HepG2 (cell line): ENCODE measurements around the gene PAQR3. TPM values are rescaled to one million over a fixed set of nuclear protein-coding genes. Genes with fewer than 3 reads are reported as not detected.

Source experiments
- ATAC-seq: fragments of 200-7000 bp; cut with Tn5 transposase; 3 replicates; pipeline ENCODE4 v1.9.1; 2020; ENCODE audit warnings: mild to moderate bottlenecking, moderate library complexity
- BruUV-seq: library from RNA; stranded (reverse); fragments of 400-500 nt; replicated peaks from 2 replicates; lab custom pipeline; 2021; lab: Mats Ljungman, UMichigan
- CTCF ChIA-PET: fragments of 300-600 bp; formaldehyde crosslinking; extraction: SDS; loops from one replicate; lab custom pipeline; 2021; ENCODE audit warnings: low total read pairs, inconsistent platforms, low intra/inter-chr PET ratio; lab: Yijun Ruan, JAX
- POLR2A ChIA-PET: fragments of 350-600 bp; sonication (Branson Sonifier 250); formaldehyde crosslinking; loops from one replicate; lab custom pipeline; 2020; ENCODE audit warnings: antibody characterized with exemption, inconsistent platforms; lab: Yijun Ruan, JAX
- DNase-seq: peaks from one replicate; pipeline ENCODE4 v3.0.0-alpha.2; 2015; ENCODE audit warnings: low spot score
- FAIRE-seq: peaks from 3 replicates; lab custom pipeline; 2011; peaks lifted over from hg19 to GRCh38; lab: Jason Lieb, UNC
- H2AFZ ChIP-seq: one replicate; pipeline ENCODE4 v1.6.1; 2011; ENCODE audit warnings: low read length, inconsistent platforms
- H3K27ac ChIP-seq: fragments of 300-600 bp; 3 replicates; pipeline ENCODE4 v1.8.0; 2011; ENCODE audit warnings: mixed run types, mild to moderate bottlenecking, mixed read lengths, low read length, inconsistent platforms; ENCODE audit not compliant: insufficient read depth; ENCODE audit errors: extremely low read length
- H3K27me3 ChIP-seq, 2 experiments: fragments of 200-600 bp in 1 of 2; 2 replicates in 1 of 2; 3 replicates in 1 of 2; pipeline versions ENCODE4 v1.6.0 to v1.8.0; 2011; ENCODE audit warnings: low read length in 2 of 2, mild to moderate bottlenecking in 2 of 2, moderate library complexity in 2 of 2, inconsistent platforms in 1 of 2; ENCODE audit not compliant: insufficient read depth in 2 of 2, control insufficient read depth in 1 of 2
- H3K36me3 ChIP-seq, 2 experiments: fragments of 200-600 bp in 1 of 2; replicated peaks in 1 of 2; 2 replicates in 1 of 2; 3 replicates in 1 of 2; pipeline versions ENCODE4 v1.5.1 to v1.8.0; 2011; ENCODE audit warnings: low read length in 2 of 2, inconsistent platforms in 1 of 2; ENCODE audit not compliant: insufficient read depth in 2 of 2, control insufficient read depth in 1 of 2
- H3K4me1 ChIP-seq: 2 replicates; pipeline ENCODE4 v1.5.1; 2012; ENCODE audit warnings: low read length, inconsistent platforms; ENCODE audit not compliant: insufficient read depth
- H3K4me2 ChIP-seq: 2 replicates; pipeline ENCODE4 v1.6.0; 2011; ENCODE audit warnings: low read depth, low read length, inconsistent platforms
- H3K4me3 ChIP-seq, 3 experiments: fragments of 200-600 bp in 1 of 3; sonication (generic), shearing (Covaris generic) in 1 of 3; replicated peaks in 1 of 3; 2 replicates each; pipeline ENCODE4 v1.5.1; 2011 to 2016; ENCODE audit warnings: low read length in 3 of 3, inconsistent platforms in 2 of 3, low read depth in 2 of 3, mild to moderate bottlenecking in 2 of 3, control low read depth in 1 of 3, mixed read lengths in 1 of 3; ENCODE audit not compliant: insufficient read depth in 1 of 3
- H3K79me2 ChIP-seq: one replicate; pipeline ENCODE4 v1.6.1; 2011; ENCODE audit warnings: low read length, inconsistent platforms; ENCODE audit not compliant: insufficient read depth
- H3K9ac ChIP-seq: 2 replicates; pipeline ENCODE4 v1.6.0; 2011; ENCODE audit warnings: mild to moderate bottlenecking, low read depth, low read length, inconsistent platforms; ENCODE audit not compliant: insufficient read depth
- H3K9me3 ChIP-seq: 2 replicates; pipeline ENCODE4 v1.5.1; 2012; ENCODE audit warnings: mild to moderate bottlenecking, low read length
- H4K20me1 ChIP-seq: 2 replicates; pipeline ENCODE4 v1.6.0; 2011; ENCODE audit warnings: inconsistent platforms, mild to moderate bottlenecking, low read length, moderate library complexity; ENCODE audit not compliant: insufficient read depth
- DPF2 ChIP-seq: sonication (generic); formaldehyde crosslinking; IDR thresholded peaks from 2 replicates; pipeline ENCODE4 v1.4.0; 2020; ENCODE audit warnings: mild to moderate bottlenecking, low read depth, missing genetic modification reagents, borderline replicate concordance
- JUNB ChIP-seq: sonication (generic); formaldehyde crosslinking; IDR thresholded peaks from 2 replicates; pipeline ENCODE4 v1.8.0; 2022; ENCODE audit warnings: missing genetic modification reagents, mild to moderate bottlenecking, borderline replicate concordance
- KLF16 ChIP-seq, 2 experiments: sonication (generic) in 1 of 2; formaldehyde crosslinking in 1 of 2; IDR thresholded peaks; 2 replicates each; pipeline versions ENCODE4 v1.6.1 to v1.8.0; 2016 to 2023; ENCODE audit warnings: missing genetic modification reagents in 2 of 2, missing compliant biosample characterization in 1 of 2
- SCMH1 ChIP-seq: sonication (generic); formaldehyde crosslinking; IDR thresholded peaks from 2 replicates; pipeline ENCODE4 v1.9.0; 2021; ENCODE audit warnings: missing genetic modification reagents, mild to moderate bottlenecking, borderline replicate concordance
- TCF7 ChIP-seq: sonication (generic); IDR thresholded peaks from 2 replicates; pipeline ENCODE4 v1.6.1; 2016; ENCODE audit warnings: antibody characterized with exemption, low read depth
- TRIM24 ChIP-seq: sonication (generic); formaldehyde crosslinking; IDR thresholded peaks from 2 replicates; pipeline ENCODE4 v1.8.0; 2022; ENCODE audit warnings: mild to moderate bottlenecking, missing genetic modification reagents
- ZBTB4 ChIP-seq: sonication (generic); formaldehyde crosslinking; IDR thresholded peaks from 2 replicates; pipeline ENCODE4 v1.4.0; 2020; ENCODE audit warnings: missing genetic modification reagents, mild to moderate bottlenecking, borderline replicate concordance
- ZEB1 ChIP-seq: IDR thresholded peaks from 2 replicates; pipeline ENCODE4 v1.6.1; 2012; ENCODE audit warnings: mild to moderate bottlenecking, low read depth, inconsistent platforms; ENCODE audit not compliant: insufficient replicate concordance
- ZNF326 ChIP-seq: sonication (generic); formaldehyde crosslinking; IDR thresholded peaks from 2 replicates; pipeline ENCODE4 v1.4.0; 2020; ENCODE audit warnings: missing genetic modification reagents, borderline replicate concordance
- ZNF333 ChIP-seq: sonication (generic); formaldehyde crosslinking; IDR thresholded peaks from 2 replicates; pipeline ENCODE4 v1.4.0; 2020; ENCODE audit warnings: mild to moderate bottlenecking, missing genetic modification reagents, borderline replicate concordance
- ZNF562 ChIP-seq: sonication (generic); formaldehyde crosslinking; IDR thresholded peaks from 2 replicates; pipeline ENCODE4 v1.8.0; 2022; ENCODE audit warnings: missing genetic modification reagents, borderline replicate concordance
- ZNF672 ChIP-seq: sonication (generic); formaldehyde crosslinking; IDR thresholded peaks from 2 replicates; pipeline ENCODE4 v1.8.1; 2022; ENCODE audit warnings: missing genetic modification reagents
- ZSCAN25 ChIP-seq: sonication (generic); formaldehyde crosslinking; IDR thresholded peaks from 2 replicates; pipeline ENCODE4 v1.8.0; 2022; ENCODE audit warnings: mild to moderate bottlenecking, missing genetic modification reagents
- WGBS: methylation state at CpG from one replicate; pipeline ENCODE4 v1.1.6; 2017; ENCODE audit warnings: low lambda C conversion rate; 5-methylcytosine and 5-hydroxymethylcytosine counted together
- in situ Hi-C: cut with HindIII; loops from 2 replicates; pipeline ENCODE4 v1.10.0; 2017; ENCODE audit warnings: low pct_unique_long_range_greater_than_20kb; ENCODE audit not compliant: extremely low pct_ligation_motif_present
- intact Hi-C: fragments of 100-400 bp; cut with micrococcal nuclease; formaldehyde crosslinking; loops from one replicate; pipeline ENCODE4 v1.10.0; 2022; ENCODE audit not compliant: unreplicated experiment
- polyA plus RNA-seq, 8 experiments: library from polyadenylated mRNA; depleted of rRNA in 3 of 8; stranded (reverse) in 7 of 8; unstranded in 1 of 8; fragments of >200 nt; fragmentation: Illumina TruSeq in 4 of 8; extraction: Trizol in 4 of 8; gene quantifications; 2 replicates each; pipeline versions ENCODE4 v1.2.1 to v1.2.3, GENCODE V29; 2011 to 2016; ENCODE audit warnings: low read depth in 4 of 8, missing spikeins in 1 of 8, mixed read lengths in 1 of 8; ENCODE audit not compliant: insufficient read depth in 1 of 8
- total RNA-seq, 5 experiments: library from RNA; depleted of rRNA; stranded (reverse); fragments of >200 nt; fragmentation: Illumina TruSeq; extraction: Trizol; gene quantifications; 2 replicates each; pipeline ENCODE4 v1.2.3, GENCODE V29; 2016; ENCODE audit warnings: low read depth in 1 of 5

The PAQR3 gene
- total and polyA plus RNA-seq, 2 of the 13 experiments (the other 11 are each of a cell fraction or from before 2014, with no cell fraction given): 9.9 to 13.6 TPM

- WGBS: 91% methylated on average over 4 of the region's 4 CpGs
- Histone ChIP-seq H3K9ac (no peak overlapping the region), H3K79me2 (no peaks in the 10 kb centered on the region), H3K27me3 (no peaks in the 10 kb centered on the region), H3K4me2 (no peak overlapping the region), H3K9me3 (no peaks in the 10 kb centered on the region), H3K27ac (no peak overlapping the region), H3K36me3 (peaks cover 0 to 2% of the 10 kb centered on the region in 2 experiments; a peak in 2 of 5 replicates), H4K20me1 (no peaks in the 10 kb centered on the region), H3K4me1 (no peaks in the 10 kb centered on the region), H2AFZ (no peak overlapping the region), H3K4me3 (no peak overlapping the region)
- ChIA-PET CTCF (no interaction called here), POLR2A (no interaction called here)
- DNase-seq (no peak), FAIRE-seq (no peak), ATAC-seq (no peak)
- in situ Hi-C loops: no loop called here
- intact Hi-C loops: no loop called here
- no peak for TF ChIP-seq DPF2 (CRISPR knock-in tag)
- no peak for TF ChIP-seq ZNF562
- no TSS peak for BruUV-seq
Measured at GRCh38 chr4:78922207-78922606, 17.0 kb downstream of the PAQR3 start.

GRCh38 chr4:78910612-78911011 is 28.6 kb downstream of the PAQR3 start:
- ATAC-seq (no peak), DNase-seq (no peak), FAIRE-seq (no peak)
- H4K20me1 ChIP-seq: no peaks in the 10 kb centered on the region
- in situ Hi-C loops (no loop called here), intact Hi-C loops (no loop called here)
- H3K79me2 ChIP-seq: no peaks in the 10 kb centered on the region
- H3K9me3 ChIP-seq: no peaks in the 10 kb centered on the region
- BruUV-seq: no TSS peak
- ChIA-PET CTCF (no interaction called here), POLR2A (no interaction called here)
- H3K9ac ChIP-seq: no peak overlapping the region
- H3K27me3 ChIP-seq: no peaks in the 10 kb centered on the region
- H3K27ac ChIP-seq: no peak overlapping the region
- no peaks in the 10 kb centered on the region for H3K4me1 ChIP-seq
- no peak overlapping the region for H3K4me3 ChIP-seq
- 97% methylated on average over 2 of the region's 2 CpGs for WGBS
- 0 out of 5 replicates have a peak, but pooled peaks cover 2 to 13% of the 10 kb centered on the region in 2 experiments for H3K36me3 ChIP-seq
- no peak overlapping the region for H3K4me2 ChIP-seq
- no peak overlapping the region for H2AFZ ChIP-seq
- TF ChIP-seq SCMH1 (no peak), TCF7 (no peak), ZNF672 (CRISPR knock-in tag) (no peak), ZNF333 (CRISPR knock-in tag) (no peak), TRIM24 (CRISPR knock-in tag) (no peak), ZBTB4 (CRISPR knock-in tag) (no peak), JUNB (CRISPR knock-in tag) (no peak), ZSCAN25 (CRISPR knock-in tag) (no peak), KLF16 (CRISPR knock-in tag; IDR thresholded peaks at IDR 0.05) (no peak), ZEB1 (no peak), ZNF326 (no peak)
